K562 (cell line): ENCODE results near the gene STIM1. TPM values are rescaled to one million over a fixed set of nuclear protein-coding genes. Genes with fewer than 3 reads are reported as not detected.

Experiments used
- C11orf30 ChIP-seq: fragments of 450-650 bp; IDR thresholded peaks from 2 replicates; pipeline ENCODE4 v1.6.1; 2016; ENCODE audit warnings: low read depth, mild to moderate bottlenecking
- CHAMP1 ChIP-seq: fragments of 450-650 bp; IDR thresholded peaks from 2 replicates; pipeline ENCODE4 v1.6.1; 2016; ENCODE audit warnings: mild to moderate bottlenecking
- EP400 ChIP-seq: fragments of 450-650 bp; IDR thresholded peaks from 2 replicates; pipeline ENCODE4 v1.6.1; 2017; ENCODE audit warnings: antibody characterized with exemption, mild to moderate bottlenecking, moderate library complexity
- ZNF592 ChIP-seq: fragments of 450-650 bp; IDR thresholded peaks from 2 replicates; pipeline ENCODE4 v1.6.1; 2017; ENCODE audit warnings: antibody characterized with exemption, mild to moderate bottlenecking
- ZNF766 ChIP-seq: fragments of 200-800 bp; sonication (Bioruptor generic); conservative IDR thresholded peaks from 2 replicates; pipeline ENCODE4 v1.6.1; 2016; ENCODE audit warnings: missing genetic modification characterization, missing compliant biosample characterization
- polyA plus RNA-seq, 8 experiments: library from polyadenylated mRNA; depleted of rRNA in 4 of 8; stranded (reverse) in 5 of 8; unstranded in 3 of 8; fragments of >200 nt; fragmentation: Nextera tagmentation in 2 of 8; fragmentation: Illumina TruSeq in 1 of 8; extraction: Ambion mirVana in 2 of 8; extraction: Trizol in 1 of 8; gene quantifications; 2 replicates each; pipeline versions ENCODE4 v1.2.1 to v1.2.3, GENCODE V29; 2011 to 2014; ENCODE audit warnings: inconsistent platforms in 1 of 8, missing spikeins in 1 of 8
- total RNA-seq, 7 experiments: library from RNA; depleted of rRNA in 6 of 7; stranded (reverse); fragments of >200 nt in 6 of 7; fragmentation: Illumina TruSeq in 2 of 7; extraction: Trizol in 2 of 7; gene quantifications; 2 replicates each; pipeline versions ENCODE4 v1.2.1 to v1.2.3, GENCODE V29; 2011 to 2021; ENCODE audit warnings: low replicate concordance in 1 of 7
- TF ChIP-seq, protein P1 (sequence below), 2 experiments: fragments of 450-650 bp in 1 of 2; sonication (generic) in 1 of 2; formaldehyde crosslinking in 1 of 2; IDR thresholded peaks; 2 replicates each; pipeline versions ENCODE4 v1.7.1 to v1.9.0; 2016 to 2022; ENCODE audit warnings: inconsistent platforms in 1 of 2, mild to moderate bottlenecking in 1 of 2, missing genetic modification reagents in 1 of 2

STIM1 gene
- total and polyA plus RNA-seq, 9 of the 15 experiments (the other 6 are each of a cell fraction or from before 2014, with no cell fraction given), result 7.7 to 50.5 (median 22.5) TPM

- 0 out of 2 replicates have a peak, but pooled peaks have one; percentile 2 for TF ChIP-seq EP400
- peak; percentile 71 for TF ChIP-seq C11orf30
- TF ChIP-seq CHAMP1, result no peak
- TF ChIP-seq ZNF592, result 0 out of 2 replicates have a peak, but pooled peaks have one; percentile 14
- no peak for TF ChIP-seq ZNF766 (CRISPR knock-in tag)
- TF ChIP-seq, protein P1, sequence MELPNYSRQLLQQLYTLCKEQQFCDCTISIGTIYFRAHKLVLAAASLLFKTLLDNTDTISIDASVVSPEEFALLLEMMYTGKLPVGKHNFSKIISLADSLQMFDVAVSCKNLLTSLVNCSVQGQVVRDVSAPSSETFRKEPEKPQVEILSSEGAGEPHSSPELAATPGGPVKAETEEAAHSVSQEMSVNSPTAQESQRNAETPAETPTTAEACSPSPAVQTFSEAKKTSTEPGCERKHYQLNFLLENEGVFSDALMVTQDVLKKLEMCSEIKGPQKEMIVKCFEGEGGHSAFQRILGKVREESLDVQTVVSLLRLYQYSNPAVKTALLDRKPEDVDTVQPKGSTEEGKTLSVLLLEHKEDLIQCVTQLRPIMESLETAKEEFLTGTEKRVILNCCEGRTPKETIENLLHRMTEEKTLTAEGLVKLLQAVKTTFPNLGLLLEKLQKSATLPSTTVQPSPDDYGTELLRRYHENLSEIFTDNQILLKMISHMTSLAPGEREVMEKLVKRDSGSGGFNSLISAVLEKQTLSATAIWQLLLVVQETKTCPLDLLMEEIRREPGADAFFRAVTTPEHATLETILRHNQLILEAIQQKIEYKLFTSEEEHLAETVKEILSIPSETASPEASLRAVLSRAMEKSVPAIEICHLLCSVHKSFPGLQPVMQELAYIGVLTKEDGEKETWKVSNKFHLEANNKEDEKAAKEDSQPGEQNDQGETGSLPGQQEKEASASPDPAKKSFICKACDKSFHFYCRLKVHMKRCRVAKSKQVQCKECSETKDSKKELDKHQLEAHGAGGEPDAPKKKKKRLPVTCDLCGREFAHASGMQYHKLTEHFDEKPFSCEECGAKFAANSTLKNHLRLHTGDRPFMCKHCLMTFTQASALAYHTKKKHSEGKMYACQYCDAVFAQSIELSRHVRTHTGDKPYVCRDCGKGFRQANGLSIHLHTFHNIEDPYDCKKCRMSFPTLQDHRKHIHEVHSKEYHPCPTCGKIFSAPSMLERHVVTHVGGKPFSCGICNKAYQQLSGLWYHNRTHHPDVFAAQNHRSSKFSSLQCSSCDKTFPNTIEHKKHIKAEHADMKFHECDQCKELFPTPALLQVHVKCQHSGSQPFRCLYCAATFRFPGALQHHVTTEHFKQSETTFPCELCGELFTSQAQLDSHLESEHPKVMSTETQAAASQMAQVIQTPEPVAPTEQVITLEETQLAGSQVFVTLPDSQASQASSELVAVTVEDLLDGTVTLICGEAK (IDR thresholded peaks at IDR 0.05), result peak; percentile 99
- TF ChIP-seq, protein P1 (CRISPR knock-in tag; IDR thresholded peaks at IDR 0.05), result peak; percentile 96
These were observed 109.6 kb downstream of the STIM1 start (continued) for GRCh38 chr11:3964935-3965604.
